OCI-LY1 (cell line): ENCODE measurements around the gene HNRNPD.

Experiments
- H2AFZ ChIP-seq: fragments of 200-600 bp; sonication (generic), shearing (Covaris generic); 2 replicates; pipeline ENCODE4 v1.6.0; 2014; ENCODE audit warnings: antibody characterized with exemption, mild to moderate bottlenecking, low read length
- H3F3A ChIP-seq: fragments of 200-600 bp; sonication (generic), shearing (Covaris generic); 2 replicates; pipeline ENCODE4 v1.6.0; 2014; ENCODE audit warnings: mild to moderate bottlenecking, antibody characterized with exemption, low read length, moderate library complexity; ENCODE audit not compliant: insufficient read depth
- H3K27ac ChIP-seq: fragments of 200-600 bp; sonication (generic); 2 replicates; pipeline ENCODE4 v1.5.1; 2014; ENCODE audit warnings: low read length, mixed run types, mild to moderate bottlenecking, low read depth; ENCODE audit not compliant: poor library complexity, severe bottlenecking
- H3K27me3 ChIP-seq: fragments of 200-600 bp; sonication (generic); 2 replicates; pipeline ENCODE4 v1.6.0; 2014; ENCODE audit warnings: antibody characterized with exemption, mild to moderate bottlenecking, low read length, moderate library complexity; ENCODE audit not compliant: insufficient read depth
- H3K36me3 ChIP-seq: fragments of 200-600 bp; sonication (generic); 2 replicates; pipeline ENCODE4 v1.6.1; 2014; ENCODE audit warnings: mild to moderate bottlenecking, antibody characterized with exemption, low read length, moderate library complexity, mixed read lengths; ENCODE audit not compliant: insufficient read depth
- H3K4me1 ChIP-seq: fragments of 200-600 bp; sonication (generic); 2 replicates; pipeline ENCODE4 v1.5.1; 2014; ENCODE audit warnings: mild to moderate bottlenecking, low read length, moderate library complexity; ENCODE audit not compliant: insufficient read depth, severe bottlenecking
- H3K4me2 ChIP-seq: fragments of 200-600 bp; sonication (generic), shearing (Covaris generic); 2 replicates; pipeline ENCODE4 v1.6.1; 2014; ENCODE audit warnings: low read length
- H3K4me3 ChIP-seq: fragments of 200-600 bp; sonication (generic); 2 replicates; pipeline ENCODE4 v1.5.1; 2014; ENCODE audit warnings: low read length, low read depth, mild to moderate bottlenecking, mixed read lengths; ENCODE audit not compliant: poor library complexity, severe bottlenecking
- H3K79me2 ChIP-seq: fragments of 200-600 bp; shearing (Covaris generic); 2 replicates; pipeline ENCODE4 v1.6.1; 2016; ENCODE audit warnings: mixed run types, low read length, mixed read lengths; ENCODE audit not compliant: insufficient read depth
- H3K9ac ChIP-seq: fragments of 200-600 bp; sonication (generic), shearing (Covaris generic); 2 replicates; pipeline ENCODE4 v1.6.1; 2014; ENCODE audit warnings: mild to moderate bottlenecking, low read length, mixed read lengths
- H3K9me2 ChIP-seq: fragments of 200-600 bp; sonication (generic), shearing (Covaris generic); 2 replicates; pipeline ENCODE4 v1.6.1; 2014; ENCODE audit warnings: low read depth, mild to moderate bottlenecking, low read length, mixed read lengths
- H3K9me3 ChIP-seq: fragments of 200-600 bp; shearing (Covaris generic); 2 replicates; pipeline ENCODE4 v1.6.1; 2014; ENCODE audit warnings: low read length, mixed read lengths
- H4K20me1 ChIP-seq: fragments of 200-600 bp; sonication (generic), shearing (Covaris generic); 2 replicates; pipeline ENCODE4 v1.6.0; 2016; ENCODE audit warnings: mild to moderate bottlenecking, low read length; ENCODE audit not compliant: insufficient read depth
- EZH2 ChIP-seq: fragments of 200-600 bp; sonication (generic), shearing (Covaris generic); IDR thresholded peaks from 2 replicates; pipeline ENCODE4 v1.8.0; 2017; ENCODE audit warnings: borderline replicate concordance, mixed run types, mild to moderate bottlenecking, antibody characterized with exemption, low read length, moderate library complexity, mixed read lengths
- TF ChIP-seq, protein P1 (sequence below): fragments of 200-600 bp; sonication (generic), shearing (Covaris generic); IDR thresholded peaks from 2 replicates; pipeline ENCODE4 v1.5.1; 2017; ENCODE audit warnings: mild to moderate bottlenecking, antibody characterized with exemption, low read length, moderate library complexity, mixed read lengths

HNRNPD gene

GRCh38 chr4:82380831-82381230 is 7.0 kb upstream of the HNRNPD start:
- no peaks in the 10 kb centered on the region for H3F3A ChIP-seq
- H3K79me2 ChIP-seq, result no peaks in the 10 kb centered on the region
- H3K27ac ChIP-seq, result no peak overlapping the region
- H3K9me2 ChIP-seq, result no peaks in the 10 kb centered on the region
- no peak overlapping the region for H3K4me3 ChIP-seq
- H3K9ac ChIP-seq, result no peak overlapping the region
- TF ChIP-seq, protein P1, sequence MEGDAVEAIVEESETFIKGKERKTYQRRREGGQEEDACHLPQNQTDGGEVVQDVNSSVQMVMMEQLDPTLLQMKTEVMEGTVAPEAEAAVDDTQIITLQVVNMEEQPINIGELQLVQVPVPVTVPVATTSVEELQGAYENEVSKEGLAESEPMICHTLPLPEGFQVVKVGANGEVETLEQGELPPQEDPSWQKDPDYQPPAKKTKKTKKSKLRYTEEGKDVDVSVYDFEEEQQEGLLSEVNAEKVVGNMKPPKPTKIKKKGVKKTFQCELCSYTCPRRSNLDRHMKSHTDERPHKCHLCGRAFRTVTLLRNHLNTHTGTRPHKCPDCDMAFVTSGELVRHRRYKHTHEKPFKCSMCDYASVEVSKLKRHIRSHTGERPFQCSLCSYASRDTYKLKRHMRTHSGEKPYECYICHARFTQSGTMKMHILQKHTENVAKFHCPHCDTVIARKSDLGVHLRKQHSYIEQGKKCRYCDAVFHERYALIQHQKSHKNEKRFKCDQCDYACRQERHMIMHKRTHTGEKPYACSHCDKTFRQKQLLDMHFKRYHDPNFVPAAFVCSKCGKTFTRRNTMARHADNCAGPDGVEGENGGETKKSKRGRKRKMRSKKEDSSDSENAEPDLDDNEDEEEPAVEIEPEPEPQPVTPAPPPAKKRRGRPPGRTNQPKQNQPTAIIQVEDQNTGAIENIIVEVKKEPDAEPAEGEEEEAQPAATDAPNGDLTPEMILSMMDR, result no peak
- TF ChIP-seq EZH2, result no peak
- H4K20me1 ChIP-seq, result no peaks in the 10 kb centered on the region
- no peak overlapping the region for H3K4me2 ChIP-seq
- H3K9me3 ChIP-seq, result peaks cover 10% of the 10 kb centered on the region
- H3K36me3 ChIP-seq, result peaks cover 7% of the 10 kb centered on the region; the same call in 1 of the 2 replicates
- no peak overlapping the region for H2AFZ ChIP-seq
- H3K4me1 ChIP-seq, result peaks cover 5% of the 10 kb centered on the region
- peaks cover 4% of the 10 kb centered on the region for H3K27me3 ChIP-seq

GRCh38 chr4:82380344-82380743 is 6.6 kb upstream of the HNRNPD start:
- Histone ChIP-seq H3K79me2 (no peaks in the 10 kb centered on the region), H3K9me3 (peaks cover 6% of the 10 kb centered on the region), H4K20me1 (no peaks in the 10 kb centered on the region), H3K4me1 (peaks cover 10% of the 10 kb centered on the region), H3K27ac (no peak overlapping the region), H3K9me2 (no peaks in the 10 kb centered on the region), H3K4me2 (no peak overlapping the region), H3K9ac (no peak overlapping the region), H3K4me3 (no peak overlapping the region), H3F3A (no peaks in the 10 kb centered on the region), H3K27me3 (peaks cover 4% of the 10 kb centered on the region), H3K36me3 (peaks cover 11% of the 10 kb centered on the region; the same call in 1 of the 2 replicates), H2AFZ (no peak overlapping the region)
- TF ChIP-seq, protein P1, result no peak
- TF ChIP-seq EZH2, result no peak

DNA sequence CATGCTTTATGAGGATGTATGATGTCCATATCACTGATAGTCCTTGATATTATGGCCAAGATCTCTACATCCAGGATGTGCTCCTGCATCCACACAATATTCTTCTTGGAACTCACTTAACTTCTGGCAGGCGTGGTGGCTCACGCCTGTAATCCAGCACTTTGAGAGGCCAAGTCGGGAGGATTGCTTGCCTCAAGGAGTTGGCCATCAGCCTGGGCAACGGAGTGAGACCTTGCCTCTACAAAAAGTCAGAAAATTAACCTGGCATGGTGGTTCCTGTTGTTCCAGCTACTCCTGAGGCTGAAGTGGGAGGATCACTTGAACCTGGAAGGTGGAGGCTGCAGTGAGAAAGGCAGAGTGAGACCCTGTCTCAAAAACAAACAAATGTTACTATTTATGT is 2.3 kb upstream of the HNRNPD start:
- H3K36me3 ChIP-seq, result peaks cover 32% of the 10 kb centered on the region

More for the DNA sequence above, 2.3 kb upstream of the HNRNPD start:
- Histone ChIP-seq H3K79me2 (peaks cover 31% of the 10 kb centered on the region), H3K4me3 (no peak overlapping the region), H3K9ac (no peak overlapping the region), H3K4me1 (peaks cover 19% of the 10 kb centered on the region), H3K4me2 (peak overlapping the region; percentile 91), H3K9me3 (peaks cover 3% of the 10 kb centered on the region; the same call in 1 of the 2 replicates), H3K27ac (no peak overlapping the region), H3K9me2 (no peaks in the 10 kb centered on the region), H4K20me1 (peaks cover 2% of the 10 kb centered on the region; the same call in 1 of the 2 replicates), H3F3A (no peaks in the 10 kb centered on the region), H2AFZ (no peak overlapping the region), H3K27me3 (no peaks in the 10 kb centered on the region; the same call in 1 of the 2 replicates)
- TF ChIP-seq, protein P1, result no peak
- no peak for TF ChIP-seq EZH2
